ENCODE data around the gene HSF2BP.
"Not testable (repeated sequence)": the region's sequence is repeated elsewhere in the genome, so short reads cannot be mapped to it uniquely, and the experiment has no call there.

- TF ChIP-seq CTCF, EP300, POLR2A (IDR thresholded peaks at IDR 0.05): not testable (repeated sequence)
Observed at GRCh38 chr21:43514834-43515233, 144.5 kb downstream of the HSF2BP start.

All from suprapubic skin (tissue), 3 donors.